Measurements from ENCODE around the gene IGSF21.

IGSF21 gene

DNA sequence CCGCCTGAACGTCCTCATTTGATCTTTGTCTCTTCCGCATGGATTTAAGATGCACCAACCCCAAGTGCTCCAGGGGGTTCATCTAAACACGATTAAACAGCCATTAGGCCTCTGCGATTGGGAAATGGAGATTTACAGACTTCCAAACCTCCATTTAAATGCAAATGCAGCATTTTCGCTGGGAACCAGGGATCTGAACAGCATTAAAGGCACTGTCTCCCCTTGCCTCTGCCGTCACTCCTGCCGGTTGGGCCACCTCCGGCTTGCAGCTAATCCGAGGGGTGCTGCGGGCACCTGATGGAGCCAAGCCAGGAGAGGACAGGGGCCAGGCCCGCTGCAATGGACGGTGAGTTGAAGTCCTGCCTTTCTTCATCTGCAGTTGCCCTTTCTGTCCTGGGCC, 302.8 kb downstream of the IGSF21 start:
- H3K9me3 ChIP-seq (ENCODE audit: severe bottlenecking) = peaks cover 14% of the 10 kb centered on the region
- no peaks in the 10 kb centered on the region for H3K27me3 ChIP-seq (ENCODE audit: insufficient read depth, low read depth, severe bottlenecking)
- no peak for TF ChIP-seq CTCF (IDR thresholded peaks at IDR 0.05; ENCODE audit: low read depth, low read length)
- DNase-seq = no peak
- no peak overlapping the region for H3K27ac ChIP-seq
- H3K36me3 ChIP-seq = no peaks in the 10 kb centered on the region
- no peak overlapping the region for H3K4me3 ChIP-seq (ENCODE audit: low read depth, low read length)

- TF ChIP-seq CTCF (IDR thresholded peaks at IDR 0.05; ENCODE audit: low read depth, low read length) = no peak
- H3K9me3 ChIP-seq (ENCODE audit: severe bottlenecking) = peaks cover 14% of the 10 kb centered on the region
- DNase-seq = no peak
- H3K27me3 ChIP-seq (ENCODE audit: insufficient read depth, low read depth, severe bottlenecking) = no peaks in the 10 kb centered on the region
- no peak overlapping the region for H3K27ac ChIP-seq
- no peaks in the 10 kb centered on the region for H3K36me3 ChIP-seq
- H3K4me3 ChIP-seq (ENCODE audit: low read depth, low read length) = no peak overlapping the region
Observed at GRCh38 chr1:18411321-18411720, 303.7 kb downstream of the IGSF21 start.

- no peak for DNase-seq
- no peak for TF ChIP-seq CTCF (IDR thresholded peaks at IDR 0.05; ENCODE audit: low read depth, low read length)
Observed at GRCh38 chr1:18411820-18412641, 304.4 kb downstream of the IGSF21 start.

DNA sequence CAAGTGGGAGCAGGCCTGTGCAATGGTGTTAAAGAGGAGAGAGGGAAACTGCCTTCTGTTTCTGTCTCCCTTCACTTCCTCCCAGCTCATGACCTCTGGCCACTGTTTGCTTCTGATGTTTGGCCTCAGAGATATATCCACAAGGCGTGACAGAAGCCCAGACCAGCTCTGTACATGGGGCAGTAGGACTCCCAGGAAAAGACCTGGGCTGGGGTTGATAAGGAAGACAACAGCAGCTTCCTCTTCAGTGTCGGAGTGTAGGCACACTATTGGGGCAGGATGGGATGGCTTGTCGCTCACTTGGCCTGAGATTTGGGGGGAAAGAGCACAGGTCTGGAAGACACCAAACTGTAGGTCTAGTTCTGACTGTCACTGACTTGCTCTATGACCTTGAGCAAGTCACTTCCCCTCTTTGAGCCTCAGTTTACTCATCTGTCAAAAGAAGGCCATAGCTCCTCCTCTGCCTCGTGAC, 305.3 kb downstream of the IGSF21 start:
- H3K36me3 ChIP-seq = no peaks in the 10 kb centered on the region
- no peaks in the 10 kb centered on the region for H3K27me3 ChIP-seq (ENCODE audit: insufficient read depth, low read depth, severe bottlenecking)
- H3K27ac ChIP-seq = no peak overlapping the region
- no peak overlapping the region for H3K4me3 ChIP-seq (ENCODE audit: low read depth, low read length)
- TF ChIP-seq CTCF (IDR thresholded peaks at IDR 0.05; ENCODE audit: low read depth, low read length) = no peak
- peaks cover 14% of the 10 kb centered on the region for H3K9me3 ChIP-seq (ENCODE audit: severe bottlenecking)
- DNase-seq = no peak

More at GRCh38 chr1:18411820-18412641, 304.4 kb downstream of the IGSF21 start:
- Histone ChIP-seq H3K4me3 (ENCODE audit: low read depth, low read length) (no peak overlapping the region), H3K36me3 (no peaks in the 10 kb centered on the region), H3K9me3 (ENCODE audit: severe bottlenecking) (peaks cover 14% of the 10 kb centered on the region), H3K27me3 (ENCODE audit: insufficient read depth, low read depth, severe bottlenecking) (no peaks in the 10 kb centered on the region), H3K27ac (no peak overlapping the region)

DNA sequence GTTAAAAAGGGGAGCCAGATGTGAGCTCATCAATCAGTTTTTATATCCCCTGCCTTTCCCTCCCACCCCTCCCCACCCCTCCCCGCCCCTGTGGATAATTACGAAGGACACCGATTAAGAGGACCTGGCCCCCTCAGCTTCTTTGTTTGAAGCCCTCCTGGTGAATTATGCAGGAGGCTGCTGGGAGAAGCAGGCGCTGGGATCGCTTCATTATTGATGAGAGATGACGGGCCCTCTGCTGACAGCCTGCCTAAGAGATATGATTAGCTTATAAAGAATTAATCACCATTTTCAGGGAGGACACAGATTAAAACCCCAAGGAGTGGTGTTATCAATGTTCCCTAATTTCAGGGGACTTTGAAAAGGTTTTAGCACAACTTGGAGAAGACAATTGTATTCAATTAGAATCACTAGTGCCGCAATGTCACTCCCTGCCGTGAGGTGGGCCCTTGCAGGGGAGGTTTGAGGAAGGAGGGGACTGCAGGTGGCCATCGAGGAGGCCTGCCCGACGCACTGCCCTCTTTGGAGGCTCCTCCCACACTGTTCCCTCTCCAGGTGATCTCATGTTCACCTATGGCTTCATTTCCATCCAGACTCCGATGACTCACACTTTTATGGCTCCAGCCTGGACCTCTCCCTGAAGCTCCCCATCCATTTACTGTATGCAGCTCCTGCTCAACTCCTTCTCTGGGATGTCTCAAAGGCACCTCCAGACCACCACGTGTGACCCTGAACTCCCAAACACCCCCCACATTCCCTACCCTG, 306.1 kb downstream of the IGSF21 start:
- Histone ChIP-seq H3K27me3 (ENCODE audit: insufficient read depth, low read depth, severe bottlenecking) (no peaks in the 10 kb centered on the region), H3K36me3 (no peaks in the 10 kb centered on the region), H3K9me3 (ENCODE audit: severe bottlenecking) (peaks cover 14% of the 10 kb centered on the region), H3K27ac (no peak overlapping the region), H3K4me3 (ENCODE audit: low read depth, low read length) (no peak overlapping the region)
- no peak for TF ChIP-seq CTCF (IDR thresholded peaks at IDR 0.05; ENCODE audit: low read depth, low read length)
- no peak for DNase-seq

All from WERI-Rb-1 (cell line).